ENCODE data around the gene HLA-DPA1.
"Not testable (repeated sequence)": the region's sequence is repeated elsewhere in the genome, so short reads cannot be mapped to it uniquely, and the experiment has no call there.

HLA-DPA1 gene

DNA sequence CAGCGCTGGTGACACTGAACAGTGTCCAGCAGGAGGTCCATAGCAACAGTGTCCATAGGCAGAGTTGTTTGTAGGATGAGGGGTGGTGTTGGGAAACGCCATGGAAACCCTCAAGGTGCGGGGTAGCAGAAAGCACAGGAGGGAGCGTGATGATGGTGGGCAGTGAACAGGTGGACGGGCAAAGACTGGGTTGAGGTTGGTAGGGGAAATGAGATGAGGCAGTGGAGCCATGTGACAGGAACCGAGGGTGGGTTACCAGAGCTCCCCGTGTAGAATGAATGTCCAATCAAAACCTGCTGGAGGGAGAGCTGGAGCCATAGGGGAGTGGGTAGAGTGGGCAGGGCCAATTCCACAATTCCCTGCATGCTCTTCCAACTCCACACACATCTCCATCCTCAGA, 40.3 kb upstream of the HLA-DPA1 start:
- Histone ChIP-seq H3K27ac (no peak overlapping the region), H3K4me3 (no peak overlapping the region), H3K9ac (ENCODE audit: insufficient read length) (no peak overlapping the region), H3K9me3 (ENCODE audit: low read depth, low read length) (no peaks in the 10 kb centered on the region), H3K36me3 (ENCODE audit: insufficient read depth, low read length) (no peaks in the 10 kb centered on the region)
- TF ChIP-seq EZH2 (IDR thresholded peaks at IDR 0.05) (no peak), FOXP2 (optimal IDR thresholded peaks at IDR 0.05; ENCODE audit: control extremely low read depth, extremely low read length, insufficient read depth) (no peak)
- DNase-seq (ENCODE audit: low read depth, low spot score), result no peak

DNA sequence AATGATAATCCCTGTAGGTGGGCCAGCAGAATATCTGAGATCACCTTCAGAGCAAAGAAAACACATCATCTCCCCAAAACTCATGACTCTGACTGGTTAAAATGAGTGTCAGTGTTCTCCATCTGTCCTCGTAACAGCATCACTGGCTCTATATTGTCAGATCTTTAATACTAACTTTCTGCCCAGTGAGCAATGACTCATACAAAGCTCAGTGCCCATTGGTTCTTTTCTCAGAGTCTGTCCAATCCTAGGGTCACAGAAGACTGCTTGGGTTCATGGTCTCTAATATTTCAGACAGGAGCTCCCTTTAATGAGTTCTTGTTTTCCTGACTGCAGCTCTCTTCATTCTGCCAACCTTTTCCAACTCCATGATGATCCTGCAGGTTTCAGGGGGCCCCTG, 38.7 kb upstream of the HLA-DPA1 start:
- no peak for DNase-seq (ENCODE audit: low read depth, low spot score)
- Histone ChIP-seq H3K36me3 (ENCODE audit: insufficient read depth, low read length) (no peaks in the 10 kb centered on the region), H3K9me3 (ENCODE audit: low read depth, low read length) (no peaks in the 10 kb centered on the region), H3K4me3 (no peak overlapping the region), H3K27ac (no peak overlapping the region), H3K9ac (ENCODE audit: insufficient read length) (no peak overlapping the region)
- TF ChIP-seq EZH2 (IDR thresholded peaks at IDR 0.05), result no peak
- no peak for TF ChIP-seq FOXP2 (optimal IDR thresholded peaks at IDR 0.05; ENCODE audit: control extremely low read depth, extremely low read length, insufficient read depth)
- no peak for TF ChIP-seq POLR2AphosphoS5 (IDR thresholded peaks at IDR 0.05; ENCODE audit: borderline replicate concordance, low read depth, low read length)

DNA sequence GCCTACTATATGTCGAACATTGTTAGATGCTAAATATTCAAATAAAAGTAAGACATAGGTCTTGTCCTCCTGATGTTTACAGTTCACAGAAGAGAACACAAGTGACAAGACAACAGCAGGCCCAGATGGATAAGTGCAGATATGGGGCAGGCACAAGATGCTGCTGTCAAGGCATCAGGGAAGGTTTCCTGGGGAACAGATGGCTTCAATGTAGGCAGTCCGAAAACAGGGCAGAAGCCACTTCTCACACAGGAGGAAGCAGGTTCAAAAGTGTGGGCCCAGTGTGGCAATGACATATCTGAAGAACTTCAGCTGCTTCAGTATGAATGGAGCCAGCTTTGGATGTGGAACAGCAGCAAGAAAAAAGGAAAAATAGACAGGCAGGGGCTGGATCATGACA, 34.9 kb upstream of the HLA-DPA1 start:
- no peak overlapping the region for H3K27ac ChIP-seq
- DNase-seq (ENCODE audit: low read depth, low spot score), result no peak
- TF ChIP-seq EZH2 (IDR thresholded peaks at IDR 0.05) (no peak), FOXP2 (optimal IDR thresholded peaks at IDR 0.05; ENCODE audit: control extremely low read depth, extremely low read length, insufficient read depth) (no peak), POLR2AphosphoS5 (IDR thresholded peaks at IDR 0.05; ENCODE audit: borderline replicate concordance, low read depth, low read length) (no peak)

DNA sequence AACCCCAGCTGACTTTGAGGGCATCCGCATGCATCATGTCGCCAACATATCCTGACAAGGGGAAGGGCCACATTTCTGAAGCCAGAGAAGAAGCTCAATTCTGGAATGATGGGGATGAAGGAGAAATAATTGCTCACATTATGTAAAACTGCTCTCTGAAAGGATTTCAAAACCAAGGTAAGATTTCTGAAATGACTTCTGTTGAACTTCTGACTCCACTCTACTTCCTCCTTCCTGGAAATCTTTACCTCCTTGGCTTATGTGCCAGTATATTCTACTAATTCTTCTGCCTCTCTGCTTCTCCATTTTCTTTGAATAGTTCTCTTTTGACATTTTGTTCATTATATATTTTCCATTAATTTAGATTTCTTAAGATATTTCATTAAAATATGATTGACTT, 34.2 kb upstream of the HLA-DPA1 start:
- no peak for TF ChIP-seq FOXP2 (optimal IDR thresholded peaks at IDR 0.05; ENCODE audit: control extremely low read depth, extremely low read length, insufficient read depth)
- TF ChIP-seq EZH2 (IDR thresholded peaks at IDR 0.05), result no peak
- TF ChIP-seq POLR2AphosphoS5 (IDR thresholded peaks at IDR 0.05; ENCODE audit: borderline replicate concordance, low read depth, low read length), result no peak
- DNase-seq (ENCODE audit: low read depth, low spot score), result no peak
- Histone ChIP-seq H3K27ac (no peak overlapping the region), H3K9me3 (ENCODE audit: low read depth, low read length) (no peaks in the 10 kb centered on the region), H3K4me3 (no peak overlapping the region), H3K36me3 (ENCODE audit: insufficient read depth, low read length) (no peaks in the 10 kb centered on the region), H3K9ac (ENCODE audit: insufficient read length) (no peak overlapping the region)

More for the DNA sequence above, 34.9 kb upstream of the HLA-DPA1 start:
- Histone ChIP-seq H3K9ac (ENCODE audit: insufficient read length) (no peak overlapping the region), H3K36me3 (ENCODE audit: insufficient read depth, low read length) (no peaks in the 10 kb centered on the region), H3K4me3 (no peak overlapping the region), H3K9me3 (ENCODE audit: low read depth, low read length) (no peaks in the 10 kb centered on the region)

DNA sequence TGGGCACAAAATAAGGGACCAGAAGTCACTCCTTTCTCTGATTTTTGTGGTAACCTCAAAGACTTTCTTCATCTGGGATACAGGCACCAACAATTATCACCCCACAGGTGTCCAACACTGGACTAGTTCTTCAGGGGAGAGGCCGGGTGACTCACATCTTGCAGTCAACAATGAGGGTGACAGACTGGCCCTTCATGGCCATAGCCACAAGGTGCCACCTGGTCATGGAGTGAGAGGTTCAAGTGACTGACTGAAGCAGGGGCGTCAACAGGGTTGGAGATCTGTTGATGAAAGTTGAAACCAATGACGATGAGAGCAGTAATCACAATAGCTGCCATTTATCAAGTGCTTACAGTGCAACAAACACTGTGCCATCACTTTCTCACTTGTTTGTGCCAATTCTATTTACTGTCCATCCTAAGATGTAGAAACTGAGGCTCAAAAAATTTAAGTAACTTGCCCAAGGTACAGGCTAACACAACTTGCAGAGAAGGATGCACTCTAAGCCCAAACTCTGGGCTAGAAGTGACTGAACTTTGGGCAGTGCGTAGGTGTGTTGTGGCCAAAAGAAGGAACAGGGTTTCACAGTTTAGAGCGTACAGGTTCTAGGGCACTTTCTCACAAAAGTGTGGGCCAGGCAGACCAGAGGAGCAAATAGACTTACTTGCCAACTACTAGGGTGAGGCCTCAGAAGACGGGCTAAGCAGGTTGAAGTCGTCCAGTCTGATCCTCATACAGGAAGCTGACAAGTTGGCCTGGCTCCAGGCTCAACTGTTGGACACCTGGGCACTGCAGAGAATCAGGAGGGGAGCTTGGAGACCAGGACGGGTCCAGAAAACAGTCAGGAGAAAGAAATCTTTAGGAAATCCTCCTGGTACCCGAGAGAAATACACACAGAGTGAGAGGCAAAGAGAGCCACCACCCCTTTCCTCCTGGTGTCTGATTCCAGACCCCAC, 32.7 kb upstream of the HLA-DPA1 start:
- Histone ChIP-seq H3K4me3 (no peak overlapping the region), H3K36me3 (ENCODE audit: insufficient read depth, low read length) (no peaks in the 10 kb centered on the region), H3K27ac (no peak overlapping the region), H3K9ac (ENCODE audit: insufficient read length) (no peak overlapping the region), H3K9me3 (ENCODE audit: low read depth, low read length) (no peaks in the 10 kb centered on the region)
- no peak for DNase-seq (ENCODE audit: low read depth, low spot score)
- TF ChIP-seq POLR2AphosphoS5 (IDR thresholded peaks at IDR 0.05; ENCODE audit: borderline replicate concordance, low read depth, low read length) (no peak), EZH2 (IDR thresholded peaks at IDR 0.05) (no peak), FOXP2 (optimal IDR thresholded peaks at IDR 0.05; ENCODE audit: control extremely low read depth, extremely low read length, insufficient read depth) (no peak)

DNA sequence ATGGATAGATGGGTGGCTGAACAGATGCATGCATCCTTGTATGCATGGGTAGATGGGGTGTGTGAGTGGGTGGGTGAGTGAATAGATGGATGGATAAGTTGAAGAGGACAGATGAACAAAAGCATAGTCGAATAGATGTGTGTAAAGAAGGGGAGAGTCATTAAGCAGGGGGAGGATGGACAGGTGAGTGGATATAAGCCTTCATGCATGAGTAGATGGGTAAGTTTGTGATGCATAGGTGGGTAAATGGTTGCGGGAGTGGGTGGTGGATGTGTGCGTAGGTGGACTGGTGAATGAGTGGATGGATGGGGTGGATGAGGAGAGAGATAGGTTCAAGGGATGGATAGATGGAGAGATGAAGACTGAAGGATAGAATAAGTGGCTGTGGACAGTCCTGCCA, 31.9 kb upstream of the HLA-DPA1 start:
- H3K36me3 ChIP-seq (ENCODE audit: insufficient read depth, low read length), result no peaks in the 10 kb centered on the region
- no peak overlapping the region for H3K27ac ChIP-seq
- H3K9me3 ChIP-seq (ENCODE audit: low read depth, low read length), result no peaks in the 10 kb centered on the region
- DNase-seq (ENCODE audit: low read depth, low spot score), result no peak
- no peak overlapping the region for H3K9ac ChIP-seq (ENCODE audit: insufficient read length)
- H3K4me3 ChIP-seq, result no peak overlapping the region
- TF ChIP-seq EZH2 (IDR thresholded peaks at IDR 0.05) (no peak), POLR2AphosphoS5 (IDR thresholded peaks at IDR 0.05; ENCODE audit: borderline replicate concordance, low read depth, low read length) (no peak), FOXP2 (optimal IDR thresholded peaks at IDR 0.05; ENCODE audit: control extremely low read depth, extremely low read length, insufficient read depth) (no peak)

DNA sequence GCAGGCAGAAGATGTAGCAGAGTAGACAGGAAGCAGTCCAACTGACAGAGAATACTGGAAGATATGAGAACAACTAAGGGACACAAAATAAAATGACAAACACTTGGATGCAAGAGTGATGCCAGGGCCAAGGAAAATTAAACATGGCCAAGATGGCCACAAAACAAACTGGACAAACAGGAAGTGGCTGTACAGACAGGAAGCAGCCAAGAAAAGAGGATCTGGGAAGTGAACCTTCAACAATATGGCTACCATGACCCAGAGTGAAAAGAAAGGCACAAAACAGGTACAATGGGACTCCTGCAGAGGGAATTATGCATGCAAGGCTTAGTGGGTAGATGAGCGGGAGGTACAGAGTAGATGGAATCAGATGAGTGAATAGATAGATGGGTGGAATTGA, 31.4 kb upstream of the HLA-DPA1 start:
- Histone ChIP-seq H3K36me3 (ENCODE audit: insufficient read depth, low read length) (no peaks in the 10 kb centered on the region), H3K9me3 (ENCODE audit: low read depth, low read length) (no peaks in the 10 kb centered on the region), H3K27ac (no peak overlapping the region), H3K4me3 (no peak overlapping the region), H3K9ac (ENCODE audit: insufficient read length) (no peak overlapping the region)
- TF ChIP-seq EZH2 (IDR thresholded peaks at IDR 0.05), result no peak
- no peak for TF ChIP-seq FOXP2 (optimal IDR thresholded peaks at IDR 0.05; ENCODE audit: control extremely low read depth, extremely low read length, insufficient read depth)
- TF ChIP-seq POLR2AphosphoS5 (IDR thresholded peaks at IDR 0.05; ENCODE audit: borderline replicate concordance, low read depth, low read length), result no peak
- DNase-seq (ENCODE audit: low read depth, low spot score), result no peak

DNA sequence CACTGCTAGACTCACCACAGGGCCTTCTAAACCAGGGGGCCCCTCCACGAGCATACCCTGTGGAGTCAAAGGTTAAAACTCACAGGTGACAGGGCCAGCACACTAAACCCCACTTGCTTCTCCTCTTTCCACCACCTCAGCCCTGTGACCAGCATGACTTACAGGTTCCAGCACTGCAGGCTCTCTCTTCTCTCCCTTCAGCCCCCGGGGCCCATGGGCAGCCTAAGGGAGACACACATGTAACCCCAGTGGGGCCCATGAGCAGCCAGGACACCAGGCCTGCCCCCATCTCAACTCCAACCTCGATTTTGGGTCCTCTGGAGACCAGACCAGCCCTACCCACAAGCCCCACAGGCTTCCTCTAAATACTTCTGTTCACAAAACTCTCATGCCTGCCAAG, 30.3 kb upstream of the HLA-DPA1 start:
- no peaks in the 10 kb centered on the region for H3K9me3 ChIP-seq (ENCODE audit: low read depth, low read length)
- no peaks in the 10 kb centered on the region for H3K36me3 ChIP-seq (ENCODE audit: insufficient read depth, low read length)
- no peak overlapping the region for H3K4me3 ChIP-seq
- DNase-seq (ENCODE audit: low read depth, low spot score), result no peak
- H3K27ac ChIP-seq, result no peak overlapping the region
- TF ChIP-seq FOXP2 (optimal IDR thresholded peaks at IDR 0.05; ENCODE audit: control extremely low read depth, extremely low read length, insufficient read depth) (no peak), POLR2AphosphoS5 (IDR thresholded peaks at IDR 0.05; ENCODE audit: borderline replicate concordance, low read depth, low read length) (no peak), EZH2 (IDR thresholded peaks at IDR 0.05) (no peak)
- no peak overlapping the region for H3K9ac ChIP-seq (ENCODE audit: insufficient read length)

DNA sequence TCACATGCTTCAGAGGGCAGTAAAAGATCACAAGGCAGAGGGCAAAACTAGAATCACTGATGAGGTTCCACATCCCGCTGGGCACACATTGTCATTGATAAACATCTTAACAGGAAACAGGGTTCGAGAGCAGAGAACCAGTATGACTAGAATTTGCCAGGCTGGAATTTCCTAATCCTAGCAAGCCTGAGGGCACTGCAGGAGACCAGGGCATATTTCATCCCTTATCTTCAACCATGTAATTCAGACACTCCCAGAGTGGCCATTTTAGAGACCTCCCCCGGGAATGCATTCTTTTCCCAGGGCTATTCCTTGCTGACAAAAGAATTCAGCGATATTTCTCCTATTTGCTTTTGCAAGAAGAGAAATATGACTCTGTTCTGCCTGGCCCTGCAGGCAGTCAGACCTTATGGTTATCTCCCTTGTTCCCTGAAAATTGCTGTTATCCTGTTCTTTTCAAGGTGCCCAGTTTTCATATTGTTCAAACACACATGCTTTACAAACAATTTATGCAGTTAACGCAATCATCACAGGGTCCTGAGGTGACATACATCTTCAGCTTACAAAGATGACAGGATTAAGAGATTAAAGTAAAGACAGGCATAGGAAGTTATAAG, 27.8 kb upstream of the HLA-DPA1 start:
- H3K27ac ChIP-seq; H3K9ac ChIP-seq (ENCODE audit: insufficient read length); DNase-seq (ENCODE audit: low read depth, low spot score); H3K9me3 ChIP-seq (ENCODE audit: low read depth, low read length); H3K4me3 ChIP-seq; H3K36me3 ChIP-seq (ENCODE audit: insufficient read depth, low read length): not testable (repeated sequence)
